Peyer's patch (tissue), 4 donors: ENCODE results near the gene REST.

Experiments
- CTCF ChIP-seq, 6 experiments: fragments of 450-650 bp in 4 of 6; fragments of 200-600 bp in 2 of 6; sonication (generic) in 1 of 6; IDR thresholded peaks; one replicate each; pipeline ENCODE4 v1.5.1; 2017 to 2019; ENCODE audit warnings: antibody characterized with exemption in 6 of 6, mild to moderate bottlenecking in 3 of 6, moderate library complexity in 1 of 6
- POLR2A ChIP-seq, 2 donors: fragments of 450-650 bp; IDR thresholded peaks; one replicate each; pipeline ENCODE4 v1.5.1; 2017; ENCODE audit warnings: antibody characterized with exemption in 2 of 2, mild to moderate bottlenecking in 2 of 2, moderate library complexity in 2 of 2

GRCh38 chr4:56892691-56893090 is 15.0 kb upstream of the REST start:
- no peak for TF ChIP-seq CTCF (IDR thresholded peaks at IDR 0.05)
- no peak for TF ChIP-seq POLR2A (IDR thresholded peaks at IDR 0.05)
